Hematopoietic multipotent progenitor cell (in vitro differentiated cells): ENCODE data around the gene NAPB. TPM values are rescaled to one million over a fixed set of nuclear protein-coding genes. Genes with fewer than 3 reads are reported as not detected.

ENCODE experiments used
- DNase-seq, 3 donors: peaks; one replicate each; pipeline ENCODE4 v3.0.0-alpha.2; 2011 to 2015; ENCODE audit warnings: low read depth in 2 of 3, low spot score in 2 of 3
- total RNA-seq: library from RNA; depleted of rRNA; stranded (reverse); fragments of >200 nt; gene quantifications from one replicate; pipeline ENCODE4 v1.2.3, GENCODE V29; 2012

NAPB gene
- total RNA-seq, 1 donor = 4.8 TPM

- no peak for DNase-seq
Observed at GRCh38 chr20:23440004-23440403, 18.7 kb upstream of the NAPB start.

GRCh38 chr20:23438661-23439060 lies 17.4 kb upstream of the NAPB start:
- DNase-seq = no peak

DNA sequence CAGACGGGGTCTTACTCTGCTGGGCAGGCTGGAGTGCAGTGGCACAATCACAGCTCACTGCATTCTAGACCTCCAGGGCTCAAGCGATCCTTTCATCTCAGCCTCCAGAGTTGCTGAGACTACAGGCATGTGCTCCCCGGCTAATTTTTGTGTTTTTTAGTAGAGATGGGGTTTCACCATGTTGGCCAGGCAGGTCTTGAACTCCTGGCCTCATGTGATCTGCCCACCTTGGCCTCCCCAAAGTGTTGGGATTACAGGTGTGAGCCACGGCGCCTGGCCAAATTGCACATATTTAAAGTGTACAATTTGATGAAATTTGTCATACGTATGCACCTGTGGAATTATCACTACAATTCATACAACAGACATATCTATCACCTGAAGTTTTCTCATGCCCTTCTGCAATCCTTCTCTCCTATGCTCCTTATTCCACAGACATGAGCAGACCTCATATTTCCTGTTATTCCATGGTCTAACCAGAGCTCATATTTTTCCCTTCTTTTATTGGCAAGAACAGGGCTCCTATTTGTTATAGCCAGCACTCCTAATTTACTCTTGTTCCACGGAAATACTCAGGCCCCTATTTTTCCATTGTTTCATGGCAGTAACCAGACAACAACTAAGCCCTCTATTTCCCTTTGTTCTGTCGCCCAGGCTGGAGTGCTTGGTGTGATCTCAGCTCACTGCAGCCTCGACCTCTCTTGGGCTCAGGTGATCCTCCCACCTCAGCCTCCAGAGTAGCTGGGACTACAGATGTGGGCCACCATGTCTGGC lies 16.0 kb upstream of the NAPB start:
- DNase-seq = no peak

DNA sequence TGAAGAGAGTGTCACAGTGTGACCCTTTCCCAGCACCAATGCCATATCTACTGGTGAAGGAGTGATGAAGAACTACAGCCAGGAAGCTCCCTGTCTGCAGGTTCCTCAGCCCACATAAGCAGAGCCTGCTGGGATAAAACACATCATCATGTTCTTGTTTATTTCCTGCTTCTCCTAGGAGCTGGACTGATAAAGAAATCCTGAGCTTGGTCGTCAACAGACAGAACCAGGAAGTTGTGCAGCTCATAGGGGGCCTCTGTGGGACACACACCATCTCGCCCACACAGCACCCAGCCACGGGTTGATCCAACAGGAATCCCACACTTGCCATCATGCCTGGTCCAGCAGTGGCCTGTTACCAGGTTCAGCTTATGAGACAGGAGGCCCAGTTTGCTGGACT lies 15.4 kb upstream of the NAPB start:
- DNase-seq = no peak

DNA sequence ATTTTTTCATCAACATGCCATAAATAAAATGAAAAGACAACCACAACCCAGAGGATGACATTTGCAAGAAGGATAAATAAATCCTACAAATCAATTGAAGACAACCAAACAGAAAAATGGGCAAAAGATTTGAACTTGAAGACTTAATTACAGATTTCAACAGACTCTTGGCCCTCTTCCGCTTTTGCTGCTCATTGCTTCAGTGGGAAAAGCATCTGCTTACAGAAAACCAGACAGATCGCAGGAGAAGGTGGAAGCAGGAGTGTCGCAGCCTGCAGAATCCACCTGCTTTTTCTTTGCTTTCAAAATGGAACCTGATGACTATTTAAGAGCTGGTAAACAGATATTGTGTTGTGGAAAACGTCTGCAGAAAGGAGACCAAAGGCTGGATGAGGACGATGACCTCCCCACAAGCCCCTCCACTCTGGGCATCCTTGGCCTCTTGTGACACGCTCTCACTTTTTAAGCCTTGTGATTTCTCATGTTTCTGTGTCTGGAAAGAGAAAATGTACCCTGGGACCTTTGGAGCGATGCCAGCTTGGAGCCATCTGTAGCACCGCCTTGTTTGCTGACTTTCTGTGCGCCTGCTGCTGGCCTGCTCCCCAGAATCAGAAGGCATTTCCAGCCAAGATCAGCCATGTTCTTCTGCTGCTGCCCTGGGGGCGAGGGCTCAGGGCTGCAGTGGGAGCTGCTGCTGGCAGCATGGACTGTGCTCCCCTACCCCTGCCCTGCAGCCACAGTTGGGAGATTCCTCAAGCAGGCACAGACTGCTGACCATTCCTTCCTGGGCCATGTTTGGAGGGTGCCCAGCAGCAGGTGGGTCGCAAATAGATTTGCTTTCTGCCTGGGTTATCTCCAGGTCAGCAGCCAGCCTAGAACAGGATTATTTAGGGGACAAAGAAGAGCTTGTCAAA lies 14.6 kb upstream of the NAPB start:
- DNase-seq = no peak

DNA sequence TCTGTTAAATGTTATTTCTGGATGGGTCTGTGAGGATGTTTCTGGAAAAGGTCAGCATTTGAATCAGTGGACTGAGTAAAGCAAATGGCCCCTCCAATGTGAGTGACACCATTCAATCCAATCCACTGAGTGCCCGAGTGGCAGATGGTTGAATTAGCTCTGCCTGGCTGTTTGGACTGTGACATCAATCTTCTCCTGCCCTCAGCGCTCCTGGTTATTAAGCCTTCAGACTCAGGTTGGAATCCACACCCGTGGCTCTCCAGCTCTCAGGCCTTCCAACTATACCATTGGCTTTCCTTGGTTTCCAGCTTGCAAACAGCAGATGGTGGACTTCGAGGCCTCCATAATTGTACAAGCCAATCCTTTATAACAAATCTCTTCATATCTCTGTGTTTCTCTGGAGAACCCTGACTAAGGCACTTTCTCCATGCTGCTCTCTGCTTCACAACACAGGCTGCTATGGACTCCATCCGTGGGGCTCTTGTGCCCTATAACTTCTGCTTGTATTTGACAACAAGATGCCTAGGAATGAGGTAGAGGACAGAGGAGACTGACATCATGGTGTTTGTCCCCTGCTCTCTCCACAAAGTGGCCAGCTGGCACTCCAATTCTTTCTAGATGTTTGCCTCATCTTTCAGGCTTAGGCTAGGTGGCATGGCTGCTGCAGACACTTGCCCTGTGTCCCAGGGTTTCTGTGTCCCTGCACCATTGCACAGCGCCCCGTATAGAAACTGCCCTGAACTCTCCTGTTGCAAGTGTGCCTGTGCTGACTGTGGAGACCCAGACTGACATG lies 13.4 kb upstream of the NAPB start:
- DNase-seq = no peak

DNA sequence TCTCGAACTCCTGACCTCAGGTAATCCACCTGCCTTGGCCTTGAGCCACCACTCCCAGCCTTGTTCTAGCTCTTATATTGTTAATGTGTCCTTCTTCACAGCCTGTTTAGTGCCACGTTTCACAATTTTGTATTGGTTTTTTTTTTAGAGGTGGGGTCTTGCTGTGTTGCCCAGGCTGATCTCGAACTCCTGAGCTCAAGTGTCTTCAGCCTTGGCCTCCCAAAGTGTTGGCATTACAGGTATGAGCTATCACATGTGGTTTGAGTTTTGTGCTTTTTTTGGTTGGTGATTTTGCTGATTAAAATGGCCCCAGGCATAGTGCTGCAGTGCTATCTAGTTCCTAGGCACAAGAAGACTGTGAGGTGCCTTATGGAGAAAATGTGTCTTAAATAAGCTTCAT lies 12.3 kb upstream of the NAPB start:
- no peak for DNase-seq

- DNase-seq = no peak
Observed at GRCh38 chr20:23425129-23425528, 3.8 kb upstream of the NAPB start.

- DNase-seq = peak in 2 of 3 donors; percentile 49 to 66
Observed at GRCh38 chr20:23419995-23420901, 1.0 kb downstream of the NAPB start.

GRCh38 chr20:23419657-23419994 lies 1.7 kb downstream of the NAPB start:
- no peak for DNase-seq

DNA sequence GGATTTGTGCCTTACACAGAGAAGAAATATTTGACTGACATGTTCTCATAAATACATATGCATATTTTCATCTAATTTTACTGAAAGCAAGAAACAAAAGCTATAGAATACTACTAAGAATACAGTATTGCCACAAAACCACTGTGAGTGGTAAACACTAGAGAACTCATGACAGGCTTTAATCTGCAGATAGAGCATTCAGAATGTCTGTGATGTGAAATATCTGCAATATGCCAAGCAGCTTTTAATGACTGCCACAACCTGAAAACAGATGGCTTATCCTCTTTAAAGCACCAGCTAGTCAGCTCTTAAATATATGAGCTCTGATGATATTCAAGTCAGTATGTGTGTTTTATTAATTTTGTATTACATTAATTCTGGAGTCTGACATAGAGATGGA lies 3.4 kb downstream of the NAPB start:
- DNase-seq = no peak

DNA sequence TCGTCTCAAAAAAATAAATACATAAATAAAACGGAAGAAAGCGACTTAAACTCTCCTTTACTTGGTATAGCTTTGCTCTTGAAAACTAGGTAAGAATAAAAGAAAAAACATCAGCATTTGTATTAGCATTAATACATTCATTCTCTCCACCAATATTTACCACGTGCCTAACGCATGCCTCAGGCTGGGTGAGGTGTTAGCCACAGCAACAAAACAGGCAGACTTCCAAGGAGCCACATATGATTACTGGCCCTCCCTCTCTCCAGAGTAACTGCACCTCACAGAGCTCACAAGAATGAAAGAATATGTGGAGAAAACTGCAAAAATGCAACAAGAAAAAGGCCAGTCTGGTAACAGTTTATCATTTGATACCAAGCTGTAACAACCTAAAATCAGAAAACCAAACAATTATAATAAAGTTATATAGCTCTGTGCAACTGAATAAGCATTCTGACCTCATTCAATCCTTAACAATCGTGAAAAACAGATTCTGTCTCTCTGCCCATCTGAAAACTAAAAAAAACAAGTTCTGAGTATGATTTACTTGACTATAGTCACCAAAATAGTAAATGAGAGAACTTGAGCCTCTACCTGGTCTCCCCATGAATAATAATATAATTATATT lies 5.2 kb downstream of the NAPB start:
- DNase-seq = no peak

GRCh38 chr20:23415555-23415954 lies 5.7 kb downstream of the NAPB start:
- no peak for DNase-seq

DNA sequence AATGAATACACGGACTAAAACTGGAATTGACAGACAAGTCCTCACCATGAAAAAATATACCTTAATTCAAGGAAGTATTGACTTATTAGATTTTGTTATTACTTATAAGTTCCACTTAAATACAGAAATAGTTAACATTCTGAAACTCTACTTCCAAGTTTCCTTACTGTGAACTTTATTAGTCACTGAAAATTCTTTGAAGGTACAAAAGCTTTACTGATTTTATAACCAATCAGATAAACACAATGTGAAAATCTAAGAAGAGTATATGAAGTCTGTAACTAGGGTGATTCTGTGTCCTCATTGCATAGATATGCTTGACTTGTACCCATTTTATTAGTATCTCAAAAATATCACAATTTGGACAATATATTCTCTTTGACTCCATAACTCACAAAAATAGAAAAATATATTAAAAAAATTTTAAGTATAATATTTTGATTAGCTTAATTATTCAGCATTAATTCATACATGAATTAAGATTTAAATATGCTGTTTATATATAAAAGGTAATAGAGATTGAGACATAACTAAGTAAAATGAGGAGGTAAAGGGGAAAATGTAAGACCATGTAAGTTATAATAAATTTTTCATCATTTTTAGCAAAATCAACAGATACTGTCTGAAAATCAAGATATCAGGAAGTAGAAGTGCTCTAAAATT lies 6.6 kb downstream of the NAPB start:
- DNase-seq = no peak

DNA sequence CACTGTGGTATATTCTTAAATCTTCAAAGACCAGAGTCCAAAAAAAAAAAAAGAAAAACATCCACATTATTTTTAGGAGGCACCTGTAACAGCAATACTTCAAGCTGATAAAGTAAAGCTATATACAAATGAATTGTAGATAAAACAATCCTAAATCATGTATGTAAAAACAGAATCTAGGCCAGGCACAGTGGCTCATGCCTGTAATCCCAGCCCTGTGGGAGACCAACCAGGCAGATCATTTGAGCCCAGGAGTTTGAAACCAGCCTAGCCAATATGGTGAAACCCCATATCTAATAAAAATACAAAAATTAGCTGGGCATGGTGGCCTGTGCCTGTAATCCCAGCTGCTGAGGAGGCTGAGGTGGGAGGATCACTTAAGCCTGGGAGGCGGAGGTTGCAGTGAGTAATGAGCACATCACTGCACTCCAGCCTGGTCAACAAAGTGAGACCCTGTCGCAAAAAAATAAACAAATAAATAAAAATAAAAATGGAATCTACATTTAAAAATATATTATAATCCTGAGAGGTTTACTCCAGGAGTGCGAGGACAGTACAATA lies 7.3 kb downstream of the NAPB start:
- DNase-seq = no peak

- no peak for DNase-seq
Observed at GRCh38 chr20:23412026-23412425, 9.3 kb downstream of the NAPB start.

DNA sequence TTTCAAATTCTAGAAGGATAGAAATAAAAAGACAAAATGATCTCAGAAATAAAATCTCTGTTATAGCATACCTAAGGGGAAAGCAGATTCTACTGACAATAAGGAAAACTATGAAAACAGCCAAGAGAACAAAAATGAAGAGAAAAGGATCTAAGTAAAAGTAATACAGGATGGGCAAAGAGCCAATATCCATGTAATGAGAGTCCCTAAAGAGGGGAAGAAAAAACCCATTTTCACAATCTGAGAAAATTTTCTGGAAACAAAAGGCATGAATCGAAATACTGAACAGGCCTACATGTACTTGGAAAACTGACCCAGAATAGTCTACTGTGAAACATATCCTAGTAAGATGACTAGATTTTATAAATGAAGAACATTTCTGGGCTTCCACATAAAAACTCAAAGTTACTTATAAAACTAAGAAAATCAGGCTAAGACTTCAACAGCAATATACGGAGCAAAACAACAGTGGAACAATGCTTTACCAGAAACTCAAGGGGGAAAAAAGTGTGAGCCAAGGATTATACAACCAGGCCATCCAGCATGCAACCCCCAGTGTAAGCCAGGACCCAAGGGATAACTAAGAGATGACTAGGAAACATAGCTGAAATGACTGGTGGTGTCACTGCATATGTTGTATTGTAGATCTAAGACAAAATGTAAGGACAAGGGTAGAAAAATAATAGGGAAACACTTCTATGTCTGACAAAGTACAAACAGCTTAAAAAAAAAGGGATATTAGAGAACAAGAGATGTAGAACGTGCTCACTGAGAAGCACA lies 10.2 kb downstream of the NAPB start:
- no peak for DNase-seq

DNA sequence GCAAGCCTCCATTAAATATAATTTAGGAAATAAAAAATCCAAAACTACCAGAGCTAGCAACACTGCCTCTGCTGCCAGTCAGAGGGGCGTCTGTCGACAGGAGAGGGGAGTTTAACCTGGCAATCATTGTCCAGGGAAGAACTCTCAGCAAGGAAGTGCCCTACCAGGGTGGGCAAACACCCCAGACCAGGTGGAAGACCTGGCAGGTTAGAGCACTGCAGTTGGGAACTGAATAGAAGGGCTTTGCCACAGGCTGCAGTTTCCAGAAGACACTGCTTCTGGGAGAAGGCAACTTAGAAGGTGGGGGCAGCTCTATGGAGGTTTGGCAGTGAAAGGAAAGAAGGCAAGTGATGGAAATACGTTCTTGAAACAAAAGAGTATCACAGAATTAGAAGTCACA lies 11.5 kb downstream of the NAPB start:
- no peak for DNase-seq
